GM19043 (cell line): Measurements from ENCODE around the gene CIBAR2.

ENCODE experiments used
- ATAC-seq: cut with Tn5 transposase; IDR thresholded peaks from one replicate; pipeline ENCODE4 v1.9.1; 2021; ENCODE audit warnings: low read depth; ENCODE audit not compliant: unreplicated experiment

Gene CIBAR2

DNA sequence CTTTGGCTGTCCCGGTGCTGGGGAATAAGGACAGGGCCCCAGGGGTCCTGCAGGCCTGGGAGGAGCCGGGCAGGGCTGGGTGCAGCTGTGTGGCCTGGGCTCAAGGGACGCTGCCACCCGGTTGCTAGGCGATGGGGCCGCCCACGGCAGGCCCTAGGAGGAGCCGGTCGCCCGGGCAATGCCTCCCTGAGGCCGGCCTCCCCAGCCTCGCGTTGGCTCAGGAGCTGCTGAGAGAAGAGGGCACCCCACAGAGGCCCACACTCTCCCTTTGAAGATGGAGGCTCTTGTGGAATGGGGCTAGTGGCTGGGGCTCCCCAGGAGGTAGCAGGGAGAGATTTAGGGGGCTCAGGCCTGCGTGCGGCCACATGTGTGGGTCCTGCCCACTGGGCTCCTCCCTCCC lies at the start of gene CIBAR2:
Gene CIBAR2 (minus strand): TSS at position 109 of the 400 bp plus-strand sequence. CDS start 120 bp downstream, outside the sequence.
- no peak for ATAC-seq

DNA sequence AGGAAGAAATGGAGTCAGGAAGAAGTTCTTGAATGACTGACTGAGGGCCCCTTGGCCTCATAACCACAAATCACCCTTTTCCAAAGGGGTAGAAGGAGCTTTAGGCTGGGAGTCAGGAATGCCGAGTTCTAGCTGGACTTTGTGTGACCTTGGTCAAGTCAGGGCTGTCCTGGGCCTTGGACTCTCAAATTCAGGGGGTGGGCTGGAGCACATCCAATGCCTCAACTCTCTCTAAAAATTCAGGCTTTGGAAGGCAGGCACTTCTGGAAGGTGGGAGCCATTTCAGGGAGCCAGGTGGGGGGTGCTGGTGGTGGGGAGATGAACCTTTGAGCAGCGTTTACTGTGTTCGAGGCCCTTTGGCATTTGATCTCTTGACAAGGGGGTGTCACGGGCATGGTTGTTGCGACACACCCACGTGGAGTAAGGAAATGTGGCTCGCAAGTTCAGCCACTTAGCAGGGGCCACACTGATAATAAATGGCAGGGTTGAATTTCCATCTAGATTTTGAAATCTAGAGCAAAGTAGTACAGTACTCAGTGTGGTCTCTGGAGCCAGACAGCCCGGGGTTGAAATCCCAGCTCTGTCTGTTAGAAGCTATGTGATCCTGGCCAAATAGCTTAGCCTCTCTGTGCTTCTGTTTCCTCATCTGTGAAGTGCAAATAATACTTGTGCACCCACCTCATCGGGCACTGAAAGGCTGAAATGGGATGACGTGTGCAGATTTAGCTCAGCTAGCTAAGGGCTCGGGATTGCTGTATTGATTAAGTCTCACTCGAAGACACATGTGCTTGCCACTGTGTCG lies 47.1 kb upstream of the CIBAR2 start:
- ATAC-seq = no peak

DNA sequence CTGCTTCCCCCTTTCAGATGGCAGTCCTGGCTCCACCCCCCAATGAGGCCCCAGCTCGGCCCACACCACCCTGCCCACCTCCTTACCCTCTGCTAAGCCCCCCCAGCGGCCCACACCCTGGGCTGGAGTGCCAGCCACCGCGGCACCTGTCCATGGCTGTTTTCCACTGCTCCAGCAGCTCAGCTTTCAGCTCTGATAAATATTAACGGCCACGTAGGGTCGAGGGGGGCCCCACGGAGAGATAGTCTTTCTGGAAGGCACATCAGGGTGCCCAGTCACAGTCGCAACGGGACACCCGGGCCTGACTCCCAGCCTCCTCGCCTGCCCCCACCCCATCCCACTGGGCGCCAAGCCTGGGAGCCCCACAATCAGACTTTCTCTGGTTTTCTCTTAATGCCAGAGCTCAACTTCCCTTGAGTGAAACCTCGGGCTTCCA lies 46.5 kb upstream of the CIBAR2 start:
- no peak for ATAC-seq

DNA sequence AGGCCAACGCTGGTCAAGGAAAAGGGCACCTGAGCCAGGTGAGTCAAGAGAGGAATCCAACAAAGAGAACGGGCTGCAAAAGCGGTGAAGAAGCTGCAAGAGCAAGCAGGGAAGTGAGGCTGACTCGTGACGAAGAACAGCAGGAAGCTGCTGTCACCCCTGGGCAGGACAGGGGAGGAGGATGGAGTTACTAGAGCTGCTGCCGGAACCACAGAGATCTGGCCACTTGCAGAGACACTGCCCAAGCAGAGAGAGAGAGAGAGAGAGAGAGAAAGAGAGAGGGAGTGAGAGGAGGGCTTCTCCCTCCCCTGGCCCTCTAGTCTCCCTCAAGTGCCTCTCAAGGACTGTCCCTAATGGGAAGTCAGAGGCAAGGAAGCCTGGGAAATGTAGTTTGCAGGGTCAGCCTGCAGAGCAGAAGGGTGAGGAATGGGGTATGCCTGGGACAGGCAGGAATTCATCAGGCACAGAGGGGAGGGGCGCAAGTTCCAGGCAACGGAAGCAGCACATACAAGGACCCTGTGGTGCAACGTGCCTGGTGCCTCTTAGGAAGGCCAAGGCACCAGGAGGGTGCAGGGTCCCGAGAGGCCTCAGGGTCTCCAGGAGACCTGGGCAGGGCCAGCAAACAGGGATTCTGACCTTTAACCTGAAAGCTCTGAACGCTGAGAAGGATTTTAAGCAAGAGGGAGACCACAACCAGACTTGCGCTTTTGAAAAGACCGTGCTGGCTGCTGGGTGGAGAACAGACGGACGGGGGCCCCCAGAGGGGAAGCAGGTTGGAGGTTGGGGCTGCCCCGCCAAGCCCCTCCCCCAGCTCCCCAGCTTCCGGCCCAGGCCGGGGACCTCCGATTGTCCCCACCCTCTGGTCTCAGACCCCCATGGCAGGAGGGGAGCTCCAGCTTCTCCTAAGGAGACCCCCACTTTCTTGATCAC lies 45.8 kb upstream of the CIBAR2 start:
- ATAC-seq = no peak

DNA sequence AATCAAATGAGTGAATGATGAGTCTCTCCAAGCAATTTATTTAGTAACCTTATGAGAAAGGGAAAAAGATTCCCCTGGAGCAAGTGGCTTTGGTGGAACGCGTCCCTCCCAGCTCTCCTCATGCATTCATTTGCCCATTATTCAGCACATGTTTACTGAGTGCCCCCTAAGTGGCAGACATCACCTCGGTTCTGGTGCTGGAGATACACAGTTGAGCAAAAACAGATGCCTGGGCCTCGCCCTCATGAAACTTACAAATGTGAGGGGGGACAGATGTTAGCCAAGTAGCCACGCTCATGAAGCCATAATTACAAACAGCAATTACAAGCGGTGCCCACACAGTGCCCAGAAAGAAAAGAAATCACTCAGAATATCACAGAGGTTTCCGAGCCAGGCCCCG lies 45.1 kb upstream of the CIBAR2 start:
- ATAC-seq = no peak

DNA sequence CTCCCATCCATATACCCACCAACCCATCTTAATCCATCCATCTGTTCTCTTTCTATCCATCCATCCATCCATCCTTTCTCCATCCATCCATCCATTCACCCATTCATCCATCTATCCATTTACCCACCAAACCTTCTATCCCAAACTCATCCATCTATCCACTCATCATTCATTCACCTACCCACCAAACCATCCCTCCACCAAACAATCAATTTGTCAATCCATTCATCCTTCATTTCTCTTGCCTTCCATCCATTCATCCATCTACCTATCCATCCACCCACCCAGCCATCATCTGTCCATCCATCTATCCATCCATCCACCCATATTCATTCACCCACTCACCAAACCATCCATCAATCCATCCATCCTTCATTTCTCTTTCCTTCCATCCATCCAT lies 44.6 kb upstream of the CIBAR2 start:
- no peak for ATAC-seq

DNA sequence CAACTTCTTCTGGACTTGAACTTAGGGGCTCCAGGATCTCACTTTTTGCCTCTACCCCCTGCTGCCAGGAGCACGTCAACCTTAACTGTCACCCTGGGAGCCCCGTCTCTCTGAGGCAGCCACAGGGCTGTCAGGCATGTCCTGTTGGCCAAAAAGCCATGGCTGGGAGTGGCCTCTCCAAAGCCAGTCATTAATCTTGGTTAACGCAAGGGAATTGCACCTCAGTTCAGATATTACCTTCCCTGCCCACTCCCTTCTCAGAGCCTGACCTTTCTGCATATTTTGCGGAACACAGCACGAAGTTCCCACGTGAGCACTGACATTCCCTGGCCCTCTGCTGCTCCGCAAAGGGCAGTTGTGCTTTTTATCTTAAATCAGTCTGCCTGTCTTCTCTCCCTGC lies 44.2 kb upstream of the CIBAR2 start:
- ATAC-seq = no peak

DNA sequence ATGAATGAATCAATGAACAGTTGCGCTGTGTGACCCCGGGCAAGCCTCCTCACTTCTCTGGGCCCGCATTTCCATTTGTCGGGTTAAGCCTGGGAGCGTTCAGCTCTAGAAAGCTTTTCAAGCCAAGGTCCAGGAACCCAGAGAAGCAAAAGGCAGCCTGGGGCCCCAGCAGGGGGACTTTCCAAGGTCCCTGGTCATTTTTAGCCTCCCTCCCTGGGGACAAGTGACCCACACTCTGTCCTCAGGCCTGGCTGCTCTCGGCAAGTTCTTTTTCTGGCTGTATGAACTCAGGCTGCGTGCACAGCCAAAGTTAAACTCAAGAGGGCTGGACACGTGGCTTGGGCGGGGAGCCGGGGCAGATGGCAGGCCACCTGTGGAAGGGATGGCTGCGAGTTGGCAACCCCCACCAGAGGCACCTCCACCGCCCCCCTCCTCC lies 41.4 kb upstream of the CIBAR2 start:
- ATAC-seq = no peak

DNA sequence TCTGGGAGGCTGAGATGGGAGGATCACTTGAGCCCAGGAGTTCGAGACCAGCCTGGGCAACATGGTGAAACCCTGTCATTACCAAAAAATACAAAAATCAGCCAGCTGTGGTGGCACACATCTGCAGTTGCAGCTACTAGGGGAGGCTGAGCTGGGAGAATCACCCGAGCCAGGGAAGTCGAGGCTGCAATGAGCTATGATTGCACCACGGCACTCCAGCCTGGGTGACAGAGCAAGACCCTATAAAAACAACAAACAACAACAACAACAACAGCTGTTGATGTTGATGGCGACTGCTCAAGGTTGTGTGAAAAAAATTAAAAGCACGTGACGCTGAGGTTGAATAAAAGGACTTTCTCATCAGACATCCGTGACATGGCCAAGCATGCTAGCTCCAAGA lies 40.8 kb upstream of the CIBAR2 start:
- no peak for ATAC-seq

DNA sequence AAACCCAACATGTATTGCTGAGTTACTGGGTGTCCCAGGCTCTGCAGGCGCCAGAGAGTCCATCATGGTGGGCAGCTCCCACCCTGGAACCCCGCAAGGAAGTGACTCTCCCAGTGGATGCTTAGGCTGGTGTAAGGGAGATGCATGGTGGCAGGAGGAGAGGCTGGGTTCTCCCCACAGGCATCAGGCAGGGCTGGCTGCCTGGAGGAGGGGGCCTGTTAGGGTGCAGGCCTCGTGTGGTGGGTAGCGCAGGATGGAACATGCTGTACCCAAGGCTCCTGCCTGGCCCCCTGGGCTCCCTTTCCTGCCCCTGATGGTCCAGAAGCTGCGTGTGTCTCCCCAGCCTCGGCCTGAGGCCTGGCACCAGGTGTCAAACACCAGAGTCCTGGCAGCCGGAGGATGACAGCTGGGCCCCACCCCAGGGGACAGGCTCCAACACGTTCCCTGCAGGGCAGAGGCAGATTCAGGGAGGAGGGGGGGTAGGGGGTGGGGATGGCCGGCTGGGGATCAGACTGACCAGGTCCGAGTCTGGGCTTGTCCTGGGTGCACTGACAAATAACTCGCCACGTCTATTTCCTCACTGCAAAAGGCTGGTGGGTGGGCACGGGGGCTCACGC lies 40.2 kb upstream of the CIBAR2 start:
- no peak for ATAC-seq

DNA sequence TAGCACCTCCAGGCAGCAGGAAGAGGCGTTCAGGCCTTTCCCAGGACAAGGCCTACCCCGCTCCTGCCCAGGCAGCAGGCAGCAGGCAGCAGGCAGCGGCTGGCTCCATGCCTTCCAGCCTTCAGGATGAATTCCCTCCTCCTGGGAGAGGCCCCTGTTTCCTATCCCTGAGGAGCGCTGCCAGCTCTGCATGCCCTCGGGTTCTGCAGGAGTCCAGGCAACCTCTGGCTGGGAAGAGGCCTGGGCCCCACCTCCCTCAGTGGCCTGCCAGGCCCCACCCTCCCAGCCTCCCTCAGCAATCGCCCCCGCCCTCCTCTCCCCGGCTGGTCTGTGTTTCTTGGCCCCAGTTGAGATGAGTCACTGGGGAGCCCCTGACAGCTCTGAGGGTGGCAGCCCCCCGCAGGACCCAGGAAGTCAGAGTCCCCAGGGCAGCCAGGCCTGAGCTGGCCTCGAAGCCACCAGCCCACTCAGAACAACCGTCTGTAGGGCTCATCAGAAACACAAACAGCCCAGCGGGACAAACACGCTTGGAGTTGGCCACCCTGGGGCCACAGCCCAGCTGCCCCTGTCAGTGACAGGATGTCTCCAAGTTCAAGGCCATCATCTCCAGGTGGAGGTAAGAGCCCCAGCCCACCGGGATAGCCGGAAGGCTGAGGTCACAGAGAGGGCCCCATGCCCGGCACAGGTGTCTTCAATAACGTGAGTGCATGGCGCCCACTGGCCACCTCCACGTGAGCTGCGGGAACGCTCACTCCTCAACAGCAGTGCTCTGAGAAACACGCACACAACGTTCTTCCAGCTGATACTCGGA lies 39.5 kb upstream of the CIBAR2 start:
- no peak for ATAC-seq

DNA sequence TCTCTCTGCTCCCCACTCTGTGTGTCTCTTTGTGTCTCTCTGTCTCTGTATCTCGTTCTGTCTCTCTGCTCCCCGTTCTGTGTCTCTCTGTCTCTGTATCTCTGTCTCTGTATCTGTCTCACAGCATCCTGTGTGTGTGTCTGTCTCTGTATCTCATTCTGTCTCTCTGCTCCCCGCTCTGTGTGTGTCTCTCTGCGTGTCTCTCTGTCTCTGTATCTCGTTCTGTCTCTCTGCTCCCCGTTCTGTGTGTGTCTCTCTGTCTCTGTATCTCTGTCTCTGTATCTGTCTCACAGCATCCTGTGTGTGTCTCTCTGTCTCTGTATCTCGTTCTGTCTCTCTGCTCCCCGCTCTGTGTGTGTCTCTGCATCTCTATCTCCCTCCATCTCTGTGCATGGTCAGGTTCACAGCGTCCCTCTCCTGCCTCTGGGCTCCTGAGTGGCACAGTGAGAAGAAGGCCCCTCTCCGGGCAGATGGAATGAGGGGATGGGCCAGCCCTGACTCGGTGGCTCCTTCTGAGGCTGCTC lies 38.9 kb upstream of the CIBAR2 start:
- ATAC-seq = no peak

DNA sequence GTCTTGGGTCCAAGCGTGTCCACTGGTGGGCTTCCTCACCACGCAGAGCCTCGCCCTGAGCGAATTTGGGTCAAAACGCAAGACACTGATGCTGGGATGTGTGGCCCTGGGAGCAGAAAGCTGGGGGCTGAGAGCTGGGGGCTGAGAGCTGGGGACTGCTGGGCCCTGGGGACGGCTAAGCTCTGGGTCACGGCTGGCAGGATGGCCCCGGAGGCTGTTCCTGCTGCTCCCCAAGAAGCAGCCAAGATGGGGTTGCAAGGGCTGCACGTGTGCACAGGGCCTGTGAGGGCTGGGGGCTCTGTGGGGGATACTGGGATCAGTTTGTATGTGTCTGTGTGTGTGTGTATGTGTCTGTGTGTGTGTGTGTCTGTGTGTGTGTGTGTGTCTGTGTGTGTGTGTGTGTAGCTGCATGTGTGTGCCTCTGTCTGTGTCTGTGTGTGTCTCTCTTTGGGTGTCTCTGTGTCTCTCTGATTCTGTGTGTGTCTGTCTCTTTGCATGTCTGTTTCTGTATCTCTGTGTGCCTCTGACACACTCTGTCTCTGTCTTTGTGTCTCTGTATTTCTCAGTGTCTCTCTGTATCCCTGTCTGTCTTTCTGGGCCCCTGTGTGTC lies 38.2 kb upstream of the CIBAR2 start:
- ATAC-seq = no peak

DNA sequence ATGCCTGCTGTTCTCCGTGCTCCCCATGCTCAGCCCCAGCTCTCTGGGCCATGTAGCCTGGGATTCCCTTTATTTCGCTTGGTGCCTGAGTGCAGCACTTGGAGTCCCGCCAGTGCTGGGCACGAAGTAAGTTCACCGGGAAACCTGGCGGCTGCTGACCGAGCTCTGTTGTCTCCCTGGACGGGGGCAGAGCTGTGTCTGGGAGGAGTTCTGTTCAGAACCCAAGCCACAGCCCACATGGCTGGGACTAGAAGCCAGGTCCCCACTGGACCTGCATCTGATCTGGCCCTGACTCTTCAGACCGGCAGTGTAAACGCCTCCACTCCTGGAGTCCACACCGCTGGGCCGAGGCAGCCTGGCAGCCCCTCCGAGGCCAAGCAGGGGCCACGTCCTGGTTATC lies 37.5 kb upstream of the CIBAR2 start:
- ATAC-seq = no peak

DNA sequence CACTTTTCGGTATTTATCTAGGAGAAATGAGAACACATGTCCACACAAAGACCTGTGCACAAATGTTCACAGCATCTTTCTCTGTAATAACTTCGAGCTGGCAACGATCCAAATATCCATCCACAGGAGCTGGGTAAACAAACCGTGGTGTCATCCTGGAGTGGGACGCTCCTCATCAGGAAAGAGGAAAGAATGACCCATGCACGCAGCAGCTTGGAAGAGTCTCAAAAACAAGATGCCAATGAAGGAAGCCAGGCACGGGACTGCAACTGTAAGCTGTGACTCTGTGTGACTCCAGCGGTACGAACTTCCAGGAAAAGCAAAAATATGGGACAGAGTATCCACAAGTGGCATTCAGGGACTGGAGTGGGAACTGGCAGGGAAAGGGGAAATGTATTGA lies 36.7 kb upstream of the CIBAR2 start:
- ATAC-seq = no peak

DNA sequence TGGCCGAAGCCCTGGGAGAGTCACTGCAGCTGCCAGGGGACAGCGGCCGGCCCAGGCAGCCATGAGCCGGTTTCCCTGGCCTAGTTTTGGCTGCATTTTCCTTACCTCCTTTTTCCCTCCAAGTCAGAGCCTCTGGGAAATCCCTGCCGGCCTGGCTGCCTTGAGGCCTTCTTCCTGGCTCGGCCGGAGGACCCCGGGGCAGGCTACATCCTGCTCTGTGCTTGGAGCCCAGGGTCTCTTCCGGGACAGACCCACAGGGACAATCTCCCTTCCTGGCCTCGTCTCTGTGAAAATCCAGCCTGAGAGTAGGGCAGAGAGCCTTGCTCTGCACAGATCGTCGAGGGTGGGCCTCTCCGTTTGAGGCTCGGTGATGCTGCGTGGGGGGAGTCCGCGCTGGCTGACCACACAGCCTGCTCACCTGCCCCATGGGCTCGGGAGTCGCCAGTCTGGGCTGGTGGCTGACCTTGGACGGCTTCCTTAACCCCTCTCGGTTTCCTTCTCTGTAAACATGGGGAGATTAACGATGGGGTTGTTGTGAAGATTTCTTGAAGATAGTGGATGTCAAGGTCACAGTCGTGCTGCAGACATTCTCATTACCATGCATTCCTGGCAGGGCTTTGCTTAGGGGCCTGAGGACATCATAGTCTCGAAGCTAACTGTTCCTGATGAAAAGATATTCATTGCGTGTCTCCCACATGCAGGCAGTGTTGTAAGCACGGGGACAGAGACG lies 34.8 kb upstream of the CIBAR2 start:
- no peak for ATAC-seq

DNA sequence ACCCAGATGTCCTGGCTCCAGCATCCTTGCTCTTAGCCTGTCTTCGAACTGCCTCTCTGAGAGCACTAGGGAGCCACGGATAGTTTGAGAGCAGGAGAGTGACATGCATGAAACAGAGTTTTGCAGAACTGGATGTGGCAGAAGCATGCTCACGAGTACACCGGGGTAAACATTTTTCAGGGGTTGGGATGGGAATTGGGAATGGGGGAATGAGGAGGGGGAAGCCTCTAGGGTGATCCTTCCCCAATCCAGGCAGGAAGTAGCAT lies 34.2 kb upstream of the CIBAR2 start:
- no peak for ATAC-seq

DNA sequence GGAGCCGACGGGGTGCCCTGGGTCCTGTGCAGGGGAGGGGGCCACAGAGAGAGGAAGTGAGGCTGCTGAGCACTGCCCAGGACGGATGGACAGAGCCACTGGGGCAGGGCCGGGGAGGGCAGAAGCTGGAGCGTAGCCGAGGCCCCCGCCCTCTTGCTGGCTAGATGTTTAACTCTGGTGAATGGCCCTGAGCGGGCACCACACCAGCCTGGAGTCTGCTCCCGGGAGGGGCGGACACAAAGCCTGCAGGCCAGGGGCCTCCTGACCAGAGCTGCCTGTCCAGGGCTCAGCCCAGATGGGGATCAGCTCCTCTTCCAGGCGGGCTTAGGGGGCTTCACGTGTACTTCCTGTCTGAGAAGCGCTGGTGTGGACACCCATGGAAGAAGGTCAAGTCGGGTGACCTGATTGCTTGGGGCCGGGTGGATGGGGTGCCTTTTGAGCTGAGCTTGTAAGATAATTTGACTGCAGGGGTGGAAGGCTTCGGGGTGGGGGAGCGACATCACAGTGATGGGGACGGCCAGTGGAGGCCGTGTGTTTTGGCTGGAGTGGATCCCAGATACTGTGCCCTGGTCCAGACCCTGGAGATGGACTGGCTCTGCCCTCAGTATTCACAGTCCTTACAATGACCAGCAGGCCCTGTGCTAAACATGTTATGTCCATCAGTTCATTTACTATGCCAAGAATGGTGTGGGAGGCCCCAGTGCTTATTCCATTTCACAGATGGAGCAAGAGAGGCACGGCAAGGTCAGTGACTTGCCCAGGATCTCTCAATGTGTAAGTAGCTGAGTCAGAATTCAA lies 33.7 kb upstream of the CIBAR2 start:
- no peak for ATAC-seq
